NCI-H82 treated with DMSO at 0.1 percent for 48 hours (cell line): ENCODE measurements around the gene SNAPC2.
"Not testable (repeated sequence)": the region's sequence is repeated elsewhere in the genome, so short reads cannot be mapped to it uniquely, and the experiment has no call there.

Experiments
- DNase-seq: peaks from one replicate; lab custom pipeline; 2025; ENCODE audit not compliant: unreplicated experiment; lab: John Stamatoyannopoulos, UW

The SNAPC2 gene

GRCh38 chr19:7932930-7933300 is 12.8 kb downstream of the SNAPC2 start:
- no peak for DNase-seq

- no peak for DNase-seq
These were observed 13.3 kb downstream of the SNAPC2 start for GRCh38 chr19:7933411-7933810.

GRCh38 chr19:7933828-7934725 is 13.9 kb downstream of the SNAPC2 start:
- DNase-seq: no peak

- no peak for DNase-seq
These were observed 14.6 kb downstream of the SNAPC2 start for GRCh38 chr19:7934766-7935165.

- no peak for DNase-seq
These were observed 20.7 kb downstream of the SNAPC2 start for GRCh38 chr19:7940841-7941240.

- no peak for DNase-seq
These were observed 21.9 kb downstream of the SNAPC2 start for GRCh38 chr19:7941895-7942596.

- DNase-seq: no peak
These were observed 22.9 kb downstream of the SNAPC2 start for GRCh38 chr19:7942981-7943443.

GRCh38 chr19:7943444-7944176 is 23.5 kb downstream of the SNAPC2 start, which contains the start of gene TIMM44:
Gene TIMM44, minus strand, starts transcription at chr19:7943666. Its CDS starts 15 bp downstream, at chr19:7943651.
- peak; percentile 98 for DNase-seq

- peak; percentile 48 for DNase-seq
These were observed 24.1 kb downstream of the SNAPC2 start for GRCh38 chr19:7944177-7944761.

GRCh38 chr19:7947939-7948338 is 27.8 kb downstream of the SNAPC2 start:
- no peak for DNase-seq

- no peak for DNase-seq
These were observed 32.9 kb downstream of the SNAPC2 start for GRCh38 chr19:7953060-7953459.

- no peak for DNase-seq
These were observed 33.4 kb downstream of the SNAPC2 start for GRCh38 chr19:7953576-7953975.

GRCh38 chr19:7955696-7956095 is 35.6 kb downstream of the SNAPC2 start:
- no peak for DNase-seq

GRCh38 chr19:7959211-7959610 is 39.1 kb downstream of the SNAPC2 start:
- no peak for DNase-seq

- not testable (repeated sequence) for DNase-seq
These were observed 40.9 kb downstream of the SNAPC2 start for GRCh38 chr19:7961082-7961481.

GRCh38 chr19:7961920-7962626 is 41.9 kb downstream of the SNAPC2 start:
- no peak for DNase-seq

GRCh38 chr19:7962644-7963268 is 42.6 kb downstream of the SNAPC2 start:
- DNase-seq: no peak

GRCh38 chr19:7963566-7963965 is 43.4 kb downstream of the SNAPC2 start:
- no peak for DNase-seq

- DNase-seq: no peak
These were observed 45.2 kb downstream of the SNAPC2 start for GRCh38 chr19:7965259-7965841.
